Measurements from ENCODE around the gene RBM27. TPM values are rescaled to one million over a fixed set of nuclear protein-coding genes. Genes with fewer than 3 reads are reported as not detected.
"Not testable (repeated sequence)": the region's sequence is repeated elsewhere in the genome, so short reads cannot be mapped to it uniquely, and the experiment has no call there.

RBM27 gene
- total and polyA plus RNA-seq, 7 donors = 5.4 to 30.9 (median 20.1) TPM

DNA sequence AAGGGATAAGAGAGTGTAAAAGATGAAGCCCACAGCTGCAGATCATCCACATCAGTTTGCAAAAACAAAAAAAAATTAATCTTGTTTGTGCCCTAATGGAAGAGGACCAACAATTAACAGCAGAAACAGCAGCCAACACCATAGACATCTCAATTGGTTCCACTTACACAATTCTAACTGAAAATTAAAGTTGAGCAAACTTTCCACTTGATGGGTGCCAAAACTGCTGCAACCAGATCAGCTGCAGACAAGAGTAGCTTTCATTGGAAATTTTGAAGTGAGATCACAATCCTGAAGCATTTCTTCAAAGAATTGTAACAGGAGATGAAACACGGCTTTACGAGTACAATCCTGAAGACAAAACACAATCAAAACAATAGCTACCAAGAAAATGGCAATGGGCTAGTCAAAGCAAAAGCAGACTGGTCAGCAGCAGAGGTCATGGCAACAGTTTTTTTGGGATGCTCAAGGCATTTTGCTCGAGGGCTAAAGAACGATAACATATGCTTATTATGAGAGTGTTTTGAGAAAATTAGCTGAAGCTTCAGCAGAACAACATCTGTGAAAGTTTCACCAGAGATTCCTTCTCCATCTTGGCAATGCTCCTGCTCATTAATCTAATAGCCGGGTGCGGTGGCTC is 4.1 kb upstream of the RBM27 start:
- TF ChIP-seq EP300 (IDR thresholded peaks at IDR 0.05) = no peak
- no peak for TF ChIP-seq POLR2A (IDR thresholded peaks at IDR 0.05)
- TF ChIP-seq POLR2AphosphoS5 (IDR thresholded peaks at IDR 0.05) = no peak
- TF ChIP-seq, protein P1, sequence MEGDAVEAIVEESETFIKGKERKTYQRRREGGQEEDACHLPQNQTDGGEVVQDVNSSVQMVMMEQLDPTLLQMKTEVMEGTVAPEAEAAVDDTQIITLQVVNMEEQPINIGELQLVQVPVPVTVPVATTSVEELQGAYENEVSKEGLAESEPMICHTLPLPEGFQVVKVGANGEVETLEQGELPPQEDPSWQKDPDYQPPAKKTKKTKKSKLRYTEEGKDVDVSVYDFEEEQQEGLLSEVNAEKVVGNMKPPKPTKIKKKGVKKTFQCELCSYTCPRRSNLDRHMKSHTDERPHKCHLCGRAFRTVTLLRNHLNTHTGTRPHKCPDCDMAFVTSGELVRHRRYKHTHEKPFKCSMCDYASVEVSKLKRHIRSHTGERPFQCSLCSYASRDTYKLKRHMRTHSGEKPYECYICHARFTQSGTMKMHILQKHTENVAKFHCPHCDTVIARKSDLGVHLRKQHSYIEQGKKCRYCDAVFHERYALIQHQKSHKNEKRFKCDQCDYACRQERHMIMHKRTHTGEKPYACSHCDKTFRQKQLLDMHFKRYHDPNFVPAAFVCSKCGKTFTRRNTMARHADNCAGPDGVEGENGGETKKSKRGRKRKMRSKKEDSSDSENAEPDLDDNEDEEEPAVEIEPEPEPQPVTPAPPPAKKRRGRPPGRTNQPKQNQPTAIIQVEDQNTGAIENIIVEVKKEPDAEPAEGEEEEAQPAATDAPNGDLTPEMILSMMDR (IDR thresholded peaks at IDR 0.05) = no peak
- H3K9me3 ChIP-seq = no peaks in the 10 kb centered on the region
- no peaks in the 10 kb centered on the region for H3K36me3 ChIP-seq
- no peak overlapping the region for H3K4me3 ChIP-seq
- intact Hi-C loops (cut with DNase I) = no loop called here
- H3K27ac ChIP-seq = peak overlapping the region in 1 of 4 donors; percentile 20
- 71 to 84% methylated on average over 6 of the region's 6 CpGs for WGBS, 2 donors
- peaks cover 0 to 11% (median 5%) of the 10 kb centered on the region in 4 donors for H3K4me1 ChIP-seq
- H3K27me3 ChIP-seq = no peaks in the 10 kb centered on the region
- no peak for DNase-seq

DNA sequence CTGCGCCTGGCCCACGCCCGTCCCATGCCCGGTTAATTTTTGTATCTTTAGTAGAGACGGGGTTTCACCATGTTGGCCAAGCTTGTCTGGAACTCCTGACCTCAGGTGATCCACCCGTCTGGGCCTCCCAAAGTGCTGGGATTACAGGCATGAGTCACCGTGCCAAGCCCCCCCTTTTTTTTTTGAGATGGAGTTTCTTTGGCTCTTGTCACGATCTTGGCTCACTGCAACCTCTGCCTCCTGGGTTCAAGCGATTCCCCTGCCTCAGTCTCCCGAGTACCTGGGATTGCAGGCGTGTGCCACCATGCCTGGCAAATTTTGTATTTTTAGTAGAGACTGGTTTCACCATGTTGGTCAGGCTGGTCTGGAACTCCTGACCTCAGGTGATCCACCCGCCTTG is 1.6 kb upstream of the RBM27 start:
- peak overlapping the region in 1 of 4 donors; percentile 83 for H3K27ac ChIP-seq
- 93 to 96% methylated on average over 12 of the region's 12 CpGs for WGBS, 2 donors

DNA sequence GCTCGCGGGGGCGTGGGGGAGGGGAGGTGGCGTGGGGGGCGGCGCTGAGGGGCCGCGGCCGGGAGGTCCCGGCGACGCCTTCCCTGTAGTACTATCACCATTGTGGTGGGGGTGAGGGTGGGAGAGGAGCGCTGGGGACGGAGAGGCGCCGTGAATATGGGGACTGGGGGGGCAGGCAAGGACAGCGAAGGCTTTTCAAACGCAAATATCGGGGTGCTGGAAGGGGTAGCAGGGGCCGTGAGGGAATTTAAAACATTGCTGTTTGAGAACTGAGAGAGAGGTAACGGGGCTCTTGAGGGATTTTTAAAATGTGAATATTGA is 427 bp downstream of the RBM27 start:
- 0 to 1% methylated on average over 21 of the region's 21 CpGs for WGBS, 2 donors
- H3K36me3 ChIP-seq = no peaks in the 10 kb centered on the region
- H3K4me1 ChIP-seq = peaks cover 0 to 48% (median 38%) of the 10 kb centered on the region in 4 donors
- peak overlapping the region; percentile 83 to 92 (median 86) for H3K27ac ChIP-seq
- intact Hi-C loops (cut with DNase I) = loop anchor here (1.0 to 10.0 kb wide), 2 partner anchors 22 to 241 kb away; partner anchors contain the start of genes LARS1 and TCERG1
- H3K4me3 ChIP-seq = peak overlapping the region; percentile 68 to 98 (median 88)
- TF ChIP-seq POLR2AphosphoS5 (IDR thresholded peaks at IDR 0.05) = no peak
- TF ChIP-seq, protein P1 (IDR thresholded peaks at IDR 0.05) = no peak
- TF ChIP-seq POLR2A (IDR thresholded peaks at IDR 0.05) = no peak
- TF ChIP-seq EP300 (IDR thresholded peaks at IDR 0.05) = no peak
- no peak for DNase-seq
- no peaks in the 10 kb centered on the region for H3K27me3 ChIP-seq
- no peaks in the 10 kb centered on the region for H3K9me3 ChIP-seq

More for the DNA sequence above, 1.6 kb upstream of the RBM27 start:
- H3K4me3 ChIP-seq, DNase-seq, H3K27me3 ChIP-seq, H3K36me3 ChIP-seq, H3K9me3 ChIP-seq: not testable (repeated sequence)
- intact Hi-C loops (cut with DNase I) = loop anchor here (10.0 kb wide), 1 partner anchor 243 kb away; the partner anchor contains the start of gene TCERG1
- H3K4me1 ChIP-seq = peaks cover 0 to 34% (median 28%) of the 10 kb centered on the region in 4 donors

DNA sequence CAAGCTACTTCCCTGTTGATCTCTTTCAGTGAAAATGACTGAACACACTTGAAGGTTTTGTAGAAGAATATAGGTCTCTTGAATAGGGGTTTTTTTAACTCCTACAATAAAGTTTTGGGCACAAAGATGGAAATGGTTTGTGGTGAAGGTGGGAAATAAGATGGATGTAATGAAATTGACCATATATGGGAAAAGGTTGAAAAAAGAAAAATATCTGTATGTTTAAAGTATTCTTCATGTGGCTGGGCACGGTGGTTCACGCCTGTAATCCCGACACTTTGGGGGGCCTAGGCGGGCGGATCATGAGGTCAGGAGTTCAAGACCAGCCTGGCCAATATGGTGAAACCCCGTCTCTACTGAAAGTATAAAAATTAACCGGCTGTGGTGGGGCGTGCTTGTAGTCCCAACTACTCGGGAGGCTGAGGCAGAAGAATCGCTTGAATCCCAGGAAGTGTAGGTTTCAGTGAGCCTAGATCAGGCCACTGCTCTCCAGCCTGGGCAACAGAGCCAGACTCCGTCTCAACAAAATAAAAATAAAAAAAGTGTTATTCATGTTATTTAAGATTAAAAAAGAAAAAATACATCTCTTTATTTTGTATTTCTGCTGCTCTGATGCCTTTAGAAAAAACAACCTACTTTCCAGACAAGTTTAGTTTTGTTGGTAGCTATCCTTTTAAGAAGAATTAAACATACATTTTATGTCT is 2.2 kb downstream of the RBM27 start:
- no peak overlapping the region for H3K4me3 ChIP-seq
- DNase-seq = no peak
- no peaks in the 10 kb centered on the region for H3K36me3 ChIP-seq
- no peaks in the 10 kb centered on the region for H3K27me3 ChIP-seq
- TF ChIP-seq POLR2A (IDR thresholded peaks at IDR 0.05) = no peak
- no peak for TF ChIP-seq EP300 (IDR thresholded peaks at IDR 0.05)
- TF ChIP-seq, protein P1 (IDR thresholded peaks at IDR 0.05) = no peak
- TF ChIP-seq POLR2AphosphoS5 (IDR thresholded peaks at IDR 0.05) = no peak
- intact Hi-C loops (cut with DNase I) = loop anchor here (10.0 kb wide), 1 partner anchor 239 kb away; the partner anchor contains the start of gene TCERG1
- H3K4me1 ChIP-seq = peaks cover 0 to 63% (median 52%) of the 10 kb centered on the region in 4 donors
- WGBS, 2 donors = 76 to 80% methylated on average over 11 of the region's 11 CpGs
- H3K9me3 ChIP-seq = no peaks in the 10 kb centered on the region
- H3K27ac ChIP-seq = peak overlapping the region in 1 of 4 donors; percentile 22

DNA sequence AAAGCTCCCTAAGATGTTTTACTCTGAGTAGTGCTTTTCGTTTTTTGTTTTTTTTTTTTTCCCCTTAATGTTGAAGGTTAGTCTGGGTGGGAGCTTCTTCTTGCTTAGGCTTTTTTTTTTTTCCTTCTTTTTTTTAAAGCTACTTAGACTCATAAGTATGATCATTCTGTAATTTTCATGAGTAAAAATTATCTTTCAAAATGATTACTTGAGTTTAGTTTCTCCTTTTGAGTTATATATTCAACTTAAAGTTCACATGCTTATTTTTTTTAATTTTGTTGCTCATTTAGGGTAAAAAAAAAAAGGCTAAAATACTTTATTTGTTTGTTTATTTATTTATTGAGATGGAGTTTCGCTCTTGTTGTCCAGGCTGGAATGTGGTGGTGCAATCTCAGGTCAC is 2.9 kb downstream of the RBM27 start:
- Histone ChIP-seq H3K4me3 (no peak overlapping the region), H3K36me3 (no peaks in the 10 kb centered on the region), H3K27me3 (no peaks in the 10 kb centered on the region), H3K27ac (peak overlapping the region in 1 of 4 donors; percentile 22), H3K9me3 (no peaks in the 10 kb centered on the region), H3K4me1 (peaks cover 0 to 63% (median 52%) of the 10 kb centered on the region in 4 donors)
- no peak for DNase-seq
- intact Hi-C loops (cut with DNase I) = loop anchor here (10.0 kb wide), 1 partner anchor 239 kb away; the partner anchor contains the start of gene TCERG1
- TF ChIP-seq POLR2AphosphoS5 (IDR thresholded peaks at IDR 0.05) (no peak), POLR2A (IDR thresholded peaks at IDR 0.05) (no peak), EP300 (IDR thresholded peaks at IDR 0.05) (no peak)
- TF ChIP-seq, protein P1 (IDR thresholded peaks at IDR 0.05) = no peak
- 76 to 81% methylated on average over 2 of the region's 2 CpGs for WGBS, 2 donors
